CD4-positive, alpha-beta T cell treated with Interleukin-15 for 1 hour (primary cell): ENCODE measurements around the gene PPP2R3C.
"Not testable (repeated sequence)": the region's sequence is repeated elsewhere in the genome, so short reads cannot be mapped to it uniquely, and the experiment has no call there.

ENCODE experiments used
- DNase-seq: peaks from one replicate; pipeline ENCODE4 v3.0.0-alpha.2; 2020

PPP2R3C gene

GRCh38 chr14:35123388-35123703 is 1.6 kb upstream of the PPP2R3C start:
- no peak for DNase-seq

GRCh38 chr14:35122696-35123387 is 1.1 kb upstream of the PPP2R3C start:
- DNase-seq, result no peak

GRCh38 chr14:35121026-35121886 is 534 bp downstream of the PPP2R3C start:
- DNase-seq, result no peak

GRCh38 chr14:35117112-35117511 is 4.7 kb downstream of the PPP2R3C start:
- DNase-seq, result no peak

GRCh38 chr14:35116242-35116641 is 5.5 kb downstream of the PPP2R3C start:
- DNase-seq, result no peak

GRCh38 chr14:35114036-35114435 is 7.8 kb downstream of the PPP2R3C start:
- no peak for DNase-seq

- DNase-seq, result no peak
These were observed 8.4 kb downstream of the PPP2R3C start for GRCh38 chr14:35113308-35113950.

GRCh38 chr14:35112641-35113040 is 9.1 kb downstream of the PPP2R3C start:
- DNase-seq, result no peak

- DNase-seq, result no peak
These were observed 13.9 kb downstream of the PPP2R3C start for GRCh38 chr14:35107866-35108265.

- not testable (repeated sequence) for DNase-seq
These were observed 27.1 kb downstream of the PPP2R3C start for GRCh38 chr14:35094645-35095044.

- DNase-seq, result no peak
These were observed 33.3 kb downstream of the PPP2R3C start for GRCh38 chr14:35088514-35088913.

GRCh38 chr14:35085441-35085840 is 36.3 kb downstream of the PPP2R3C start:
- no peak for DNase-seq

- DNase-seq, result no peak
These were observed 38.1 kb downstream of the PPP2R3C start for GRCh38 chr14:35083530-35084150.

- no peak for DNase-seq
These were observed 42.0 kb downstream of the PPP2R3C start for GRCh38 chr14:35079742-35080141.

GRCh38 chr14:35078082-35078481 is 43.7 kb downstream of the PPP2R3C start:
- DNase-seq, result no peak

- no peak for DNase-seq
These were observed 48.3 kb downstream of the PPP2R3C start for GRCh38 chr14:35073486-35073885.

- DNase-seq, result no peak
These were observed 49.6 kb downstream of the PPP2R3C start for GRCh38 chr14:35072226-35072625.

- no peak for DNase-seq
These were observed 53.4 kb downstream of the PPP2R3C start for GRCh38 chr14:35068238-35069012.

- not testable (repeated sequence) for DNase-seq
These were observed 56.1 kb downstream of the PPP2R3C start for GRCh38 chr14:35065731-35066130.

GRCh38 chr14:35061113-35061791 is 60.5 kb downstream of the PPP2R3C start:
- not testable (repeated sequence) for DNase-seq

- DNase-seq, result no peak
These were observed 69.2 kb downstream of the PPP2R3C start for GRCh38 chr14:35052637-35053036.

GRCh38 chr14:35051796-35052195 is 70.0 kb downstream of the PPP2R3C start:
- no peak for DNase-seq
